Psoas muscle (tissue), 8 donors: ENCODE measurements around the gene CLHC1. TPM values are rescaled to one million over a fixed set of nuclear protein-coding genes. Genes with fewer than 3 reads are reported as not detected.

Experiments
- ATAC-seq, 4 donors: fragments of 200-7000 bp; cut with Tn5 transposase; one replicate each; pipeline ENCODE4 v1.9.1; 2020; ENCODE audit warnings: moderate library complexity in 3 of 4, mild to moderate bottlenecking in 2 of 4
- DNase-seq, 2 donors: peaks; one replicate each; pipeline ENCODE4 v3.0.0-alpha.2; 2020
- H3K27ac ChIP-seq: fragments of 200-600 bp; one replicate; pipeline ENCODE4 v1.8.0; 2022
- H3K27me3 ChIP-seq, 3 donors: fragments of 200-600 bp in 1 of 3; one replicate each; pipeline versions ENCODE4 v1.6.1 to v1.8.0; 2013 to 2022; ENCODE audit warnings: low read length in 2 of 3, mild to moderate bottlenecking in 2 of 3, moderate library complexity in 1 of 3; ENCODE audit not compliant: insufficient read depth in 3 of 3
- H3K36me3 ChIP-seq, 2 donors: fragments of 200-600 bp in 1 of 2; one replicate each; pipeline versions ENCODE4 v1.6.1 to v1.8.0; 2013 to 2022; ENCODE audit warnings: low read depth in 1 of 2, mild to moderate bottlenecking in 1 of 2, moderate library complexity in 1 of 2; ENCODE audit not compliant: insufficient read depth in 1 of 2
- H3K4me1 ChIP-seq: fragments of 200-600 bp; one replicate; pipeline ENCODE4 v1.8.0; 2022
- H3K4me3 ChIP-seq: fragments of 200-600 bp; one replicate; pipeline ENCODE4 v1.8.0; 2022; ENCODE audit warnings: mild to moderate bottlenecking
- H3K9me3 ChIP-seq: fragments of 200-600 bp; one replicate; pipeline ENCODE4 v1.8.0; 2022
- CTCF ChIP-seq: fragments of 200-600 bp; IDR thresholded peaks from one replicate; pipeline ENCODE4 v1.8.0; 2022; ENCODE audit warnings: antibody characterized with exemption
- WGBS, 3 donors: extraction: QIAGEN DNeasy Blood & Tissue Kit; methylation state at CpG; one replicate each; pipeline versions ENCODE4 v1.1.6 to v1.1.7; 2013; 5-methylcytosine and 5-hydroxymethylcytosine counted together
- intact Hi-C, 2 donors: fragments of 100-400 bp; cut with DNase I; formaldehyde crosslinking; loops; one replicate each; pipeline versions ENCODE4 v1.11.0 to v1.14.2; 2022
- polyA plus RNA-seq, 3 donors: library from polyadenylated mRNA; stranded (reverse); fragments of 200-250 nt; gene quantifications; one replicate each; pipeline ENCODE4 v1.2.3, GENCODE V29; 2013
- total RNA-seq, 4 donors: library from RNA; stranded (reverse); fragmentation: NEBNext Ultra II Directional in 2 of 4; extraction: Animal tissue kit (Norgen Biotek cat#: 25700) in 2 of 4; gene quantifications; one replicate each; pipeline versions ENCODE4 v1.2.1 to v1.2.4, GENCODE V29; 2021 to 2023
- donor health status: healthy with polysubstance abuse.
- donor health status: DM: no; HTN: no; CAD: no; lungs with moderate emphysema.
- donor health status: Bipolar disorder and iron deficiency.
- donor health status: healthy.
- donor health status: DM: yes; HTN: yes; CAD: no.
- donor health status: DM: no; HTN: no; CAD: no.
- donor health status: DM: no; HTN: no; CAD: no.
- donor health status: DM: yes; HTN: yes; CAD: no.

CLHC1 gene
- total and polyA plus RNA-seq, 7 donors: 0.47 to 6.8 (median 3.2) TPM

DNA sequence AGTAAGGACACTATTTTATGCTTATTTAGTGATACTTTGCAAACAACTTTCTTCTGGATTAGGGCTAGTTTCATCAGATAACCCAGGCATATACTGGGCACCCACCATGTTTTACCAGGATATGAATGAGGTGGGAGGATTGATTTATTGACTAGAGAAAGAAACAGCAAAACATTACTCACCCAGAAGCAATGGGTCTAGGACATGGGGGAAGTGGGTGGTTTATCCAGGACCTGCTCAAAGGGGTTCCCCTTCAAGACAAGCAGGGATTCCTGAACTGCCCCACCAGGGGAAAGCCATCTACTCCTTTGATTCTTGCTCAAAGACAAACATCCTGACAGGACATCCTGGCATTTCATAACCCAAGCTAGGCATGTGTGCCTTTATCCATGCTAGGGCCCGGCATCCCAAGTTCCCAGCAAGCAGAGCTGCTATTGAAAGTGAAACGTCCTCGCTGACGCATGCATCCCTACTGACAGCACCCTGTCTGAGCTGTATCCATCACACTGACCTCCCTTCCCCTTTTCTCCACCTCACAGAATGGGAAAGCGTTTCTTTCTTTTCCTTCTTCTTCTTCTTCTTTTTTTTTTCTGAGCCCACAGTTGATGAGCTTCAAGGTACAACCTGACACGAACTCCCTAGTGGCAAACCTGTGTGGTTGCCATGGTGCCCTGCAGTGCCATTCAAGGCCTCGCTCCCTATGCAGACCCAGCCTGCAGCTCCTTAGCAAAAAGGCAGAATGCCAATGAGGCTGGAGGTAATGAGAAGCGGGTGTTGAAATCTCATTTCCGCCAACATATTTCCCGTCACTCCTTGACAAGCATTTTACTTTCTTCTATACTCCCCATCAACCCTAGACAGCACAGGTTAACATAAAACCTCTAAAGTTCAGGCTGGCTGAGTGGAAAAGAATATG, 70.5 kb downstream of the CLHC1 start:
- no peak for TF ChIP-seq CTCF
- no peaks in the 10 kb centered on the region for H3K36me3 ChIP-seq
- ATAC-seq (no peak), DNase-seq (no peak)
- no peaks in the 10 kb centered on the region for H3K27me3 ChIP-seq
- 72 to 85% (median 82%) methylated on average over 10 of the region's 10 CpGs for WGBS, 3 donors
- intact Hi-C loops: loop anchor here in 1 of 2 donors (5.0 kb wide), 1 partner anchor 139 kb away; no protein-coding TSS in a partner anchor
- H3K4me1 ChIP-seq: peaks cover 14% of the 10 kb centered on the region
- no peak overlapping the region for H3K4me3 ChIP-seq
- H3K9me3 ChIP-seq: no peaks in the 10 kb centered on the region
- no peak overlapping the region for H3K27ac ChIP-seq

GRCh38 chr2:55160422-55160821, 71.7 kb downstream of the CLHC1 start:
- Histone ChIP-seq H3K9me3 (no peaks in the 10 kb centered on the region), H3K4me3 (no peak overlapping the region), H3K4me1 (peaks cover 20% of the 10 kb centered on the region), H3K27ac (no peak overlapping the region), H3K27me3 (no peaks in the 10 kb centered on the region), H3K36me3 (no peaks in the 10 kb centered on the region)
- DNase-seq: no peak
- no peak for TF ChIP-seq CTCF
- no peak for ATAC-seq
- intact Hi-C loops: loop anchor here in 1 of 2 donors (5.0 kb wide), 1 partner anchor 138 kb away; no protein-coding TSS in a partner anchor
- 92 to 96% (median 94%) methylated on average over 2 of the region's 2 CpGs for WGBS, 3 donors

- ATAC-seq (no peak), DNase-seq (no peak)
- Histone ChIP-seq H3K9me3 (no peaks in the 10 kb centered on the region), H3K27ac (peak overlapping the region; percentile 62), H3K27me3 (no peaks in the 10 kb centered on the region), H3K4me3 (no peak overlapping the region), H3K36me3 (no peaks in the 10 kb centered on the region), H3K4me1 (peaks cover 20% of the 10 kb centered on the region)
- WGBS, 3 donors: 89 to 98% (median 94%) methylated on average over 2 of the region's 2 CpGs
- intact Hi-C loops: loop anchor here (5.0 kb wide), 3 partner anchors 37 to 137 kb away; no protein-coding TSS in a partner anchor
- TF ChIP-seq CTCF: no peak
Measured at GRCh38 chr2:55159752-55160151, 72.3 kb downstream of the CLHC1 start.

DNA sequence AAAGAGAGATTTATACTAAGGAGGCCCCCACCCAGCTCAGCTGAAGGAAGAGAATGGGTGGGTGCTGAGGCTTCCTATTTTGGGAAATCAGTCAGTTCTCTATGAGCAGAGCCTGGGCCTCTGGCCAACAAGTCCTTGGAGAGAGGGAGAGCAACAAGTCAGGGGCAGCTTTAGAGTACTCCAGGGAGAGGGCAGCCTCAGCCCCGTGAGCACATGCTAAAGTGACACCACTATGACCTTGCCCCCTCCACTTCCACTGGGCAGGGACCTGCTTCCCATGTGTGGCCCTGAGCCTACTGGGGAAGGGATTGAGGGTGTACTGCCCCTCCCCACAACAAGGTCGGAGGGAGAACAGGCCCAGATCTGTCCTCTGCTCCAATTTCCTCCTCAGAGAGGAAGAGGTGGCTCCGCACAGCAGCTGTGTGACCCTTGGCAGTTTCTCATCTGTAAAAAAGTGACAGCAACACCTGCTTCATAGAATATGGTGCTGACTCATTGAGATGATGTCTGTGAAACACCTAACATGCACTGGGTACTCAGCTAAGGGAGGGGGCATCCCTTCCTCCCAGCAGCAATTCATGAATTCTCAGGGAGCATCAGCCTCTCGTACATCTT, 72.9 kb downstream of the CLHC1 start:
- H3K36me3 ChIP-seq: no peaks in the 10 kb centered on the region
- no peaks in the 10 kb centered on the region for H3K27me3 ChIP-seq
- TF ChIP-seq CTCF: no peak
- WGBS, 3 donors: 12 to 19% (median 17%) methylated on average over 4 of the region's 4 CpGs
- H3K4me3 ChIP-seq: no peak overlapping the region
- peaks cover 20% of the 10 kb centered on the region for H3K4me1 ChIP-seq
- intact Hi-C loops: loop anchor here in 1 of 2 donors (5.0 kb wide), 2 partner anchors 37 to 102 kb away; no protein-coding TSS in a partner anchor
- peak; percentile 51 to 68 for DNase-seq
- peak overlapping the region; percentile 62 for H3K27ac ChIP-seq
- no peaks in the 10 kb centered on the region for H3K9me3 ChIP-seq
- ATAC-seq: peak; percentile 80 to 81 (median 81)
